Measurements from ENCODE around the gene TES.

DNA sequence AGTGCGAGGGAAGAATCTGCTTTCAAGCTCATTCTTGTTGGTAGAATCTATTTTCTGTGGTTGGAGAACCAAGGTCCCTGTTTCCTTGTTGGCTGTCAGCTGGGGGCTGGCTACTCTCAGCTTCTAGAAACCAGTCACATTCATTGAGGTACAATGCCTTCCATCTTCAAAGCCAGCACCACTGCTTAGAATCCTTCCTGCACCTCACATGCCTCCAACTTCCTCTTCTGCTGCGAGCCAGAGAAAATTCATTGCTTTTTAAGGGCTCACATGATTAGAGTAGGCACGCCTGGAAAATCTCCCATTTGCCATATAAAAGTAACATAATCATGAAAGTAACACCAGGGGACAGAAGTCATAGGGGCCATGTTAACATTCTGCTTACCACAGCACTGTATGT is 28.7 kb downstream of the TES start:
- TF ChIP-seq POLR2A (IDR thresholded peaks at IDR 0.05) (no peak), POLR2AphosphoS5 (IDR thresholded peaks at IDR 0.05) (peak in 2 of 3 donors; percentile 21 to 57), EP300 (IDR thresholded peaks at IDR 0.05; ENCODE audit: low read depth) (no peak)
- TF ChIP-seq, protein P1, sequence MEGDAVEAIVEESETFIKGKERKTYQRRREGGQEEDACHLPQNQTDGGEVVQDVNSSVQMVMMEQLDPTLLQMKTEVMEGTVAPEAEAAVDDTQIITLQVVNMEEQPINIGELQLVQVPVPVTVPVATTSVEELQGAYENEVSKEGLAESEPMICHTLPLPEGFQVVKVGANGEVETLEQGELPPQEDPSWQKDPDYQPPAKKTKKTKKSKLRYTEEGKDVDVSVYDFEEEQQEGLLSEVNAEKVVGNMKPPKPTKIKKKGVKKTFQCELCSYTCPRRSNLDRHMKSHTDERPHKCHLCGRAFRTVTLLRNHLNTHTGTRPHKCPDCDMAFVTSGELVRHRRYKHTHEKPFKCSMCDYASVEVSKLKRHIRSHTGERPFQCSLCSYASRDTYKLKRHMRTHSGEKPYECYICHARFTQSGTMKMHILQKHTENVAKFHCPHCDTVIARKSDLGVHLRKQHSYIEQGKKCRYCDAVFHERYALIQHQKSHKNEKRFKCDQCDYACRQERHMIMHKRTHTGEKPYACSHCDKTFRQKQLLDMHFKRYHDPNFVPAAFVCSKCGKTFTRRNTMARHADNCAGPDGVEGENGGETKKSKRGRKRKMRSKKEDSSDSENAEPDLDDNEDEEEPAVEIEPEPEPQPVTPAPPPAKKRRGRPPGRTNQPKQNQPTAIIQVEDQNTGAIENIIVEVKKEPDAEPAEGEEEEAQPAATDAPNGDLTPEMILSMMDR (IDR thresholded peaks at IDR 0.05), result no peak

All from transverse colon (tissue), 4 donors.